Esophagus muscularis mucosa (tissue), 4 donors: ENCODE data around the gene GCN1.

Source experiments
- EP300 ChIP-seq: sonication (generic); formaldehyde crosslinking; IDR thresholded peaks from one replicate; pipeline ENCODE4 v1.6.1; 2017; ENCODE audit warnings: antibody characterized with exemption
- POLR2A ChIP-seq: fragments of 450-650 bp; IDR thresholded peaks from one replicate; pipeline ENCODE4 v1.6.1; 2017; ENCODE audit warnings: antibody characterized with exemption, moderate library complexity, mild to moderate bottlenecking, low read depth
- POLR2AphosphoS5 ChIP-seq, 2 donors: sonication (generic); formaldehyde crosslinking; IDR thresholded peaks; one replicate each; pipeline ENCODE4 v1.6.1; 2017; ENCODE audit warnings: antibody characterized with exemption in 2 of 2
- TF ChIP-seq, protein P1 (sequence below), 3 experiments: fragments of 200-600 bp in 2 of 3; fragments of 450-650 bp in 1 of 3; sonication (generic) in 2 of 3; IDR thresholded peaks; one replicate each; pipeline ENCODE4 v1.5.1; 2017 to 2019; ENCODE audit warnings: antibody characterized with exemption in 3 of 3, mild to moderate bottlenecking in 2 of 3, moderate library complexity in 1 of 3

DNA sequence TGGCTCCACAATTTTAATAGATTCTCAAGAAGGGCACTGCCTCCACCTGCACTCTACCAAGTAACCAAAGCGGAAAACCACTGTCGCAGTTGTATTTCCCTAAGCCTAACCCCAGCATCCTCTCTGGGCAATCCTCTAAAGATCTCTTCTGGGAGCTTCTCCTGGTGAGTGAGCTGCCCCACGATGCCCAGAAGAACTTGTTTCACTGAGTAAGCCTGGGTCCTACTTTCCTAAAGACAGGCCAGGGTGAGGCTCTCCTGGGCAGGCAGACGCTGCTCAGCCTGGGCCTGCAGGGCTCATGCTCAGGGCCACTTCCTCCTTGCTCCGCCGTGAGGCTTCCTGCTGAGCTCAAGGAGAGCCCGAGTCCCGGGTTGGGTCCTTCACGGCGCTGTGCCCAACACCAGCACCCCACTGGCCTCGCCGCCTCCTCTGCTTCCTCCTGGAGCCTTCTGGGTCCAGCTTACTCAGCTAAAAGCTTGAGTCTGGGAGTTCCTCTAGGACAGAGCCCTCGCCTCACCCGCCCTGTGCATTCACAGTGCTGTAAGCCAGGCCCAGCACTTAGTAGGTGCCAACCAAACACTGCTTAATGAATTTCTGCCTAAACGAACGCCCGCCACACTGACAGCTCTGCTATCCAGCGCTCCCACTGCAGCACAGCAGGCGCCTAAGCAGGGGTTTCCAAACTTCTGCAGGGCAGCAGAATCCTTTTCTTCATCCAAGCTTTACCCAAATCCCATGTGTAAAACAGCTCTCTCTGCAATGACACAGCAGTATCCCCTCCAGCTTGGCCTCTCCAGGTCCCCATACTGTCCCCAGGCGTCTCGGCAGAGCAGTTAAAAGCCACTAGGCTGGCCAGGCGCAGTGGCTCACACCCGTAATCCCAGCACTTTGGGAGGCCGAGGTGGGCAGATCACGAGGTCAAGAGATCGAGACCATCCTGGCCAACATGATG lies 83.7 kb downstream of the GCN1 start:
- TF ChIP-seq POLR2A, result no peak
- TF ChIP-seq, protein P1, sequence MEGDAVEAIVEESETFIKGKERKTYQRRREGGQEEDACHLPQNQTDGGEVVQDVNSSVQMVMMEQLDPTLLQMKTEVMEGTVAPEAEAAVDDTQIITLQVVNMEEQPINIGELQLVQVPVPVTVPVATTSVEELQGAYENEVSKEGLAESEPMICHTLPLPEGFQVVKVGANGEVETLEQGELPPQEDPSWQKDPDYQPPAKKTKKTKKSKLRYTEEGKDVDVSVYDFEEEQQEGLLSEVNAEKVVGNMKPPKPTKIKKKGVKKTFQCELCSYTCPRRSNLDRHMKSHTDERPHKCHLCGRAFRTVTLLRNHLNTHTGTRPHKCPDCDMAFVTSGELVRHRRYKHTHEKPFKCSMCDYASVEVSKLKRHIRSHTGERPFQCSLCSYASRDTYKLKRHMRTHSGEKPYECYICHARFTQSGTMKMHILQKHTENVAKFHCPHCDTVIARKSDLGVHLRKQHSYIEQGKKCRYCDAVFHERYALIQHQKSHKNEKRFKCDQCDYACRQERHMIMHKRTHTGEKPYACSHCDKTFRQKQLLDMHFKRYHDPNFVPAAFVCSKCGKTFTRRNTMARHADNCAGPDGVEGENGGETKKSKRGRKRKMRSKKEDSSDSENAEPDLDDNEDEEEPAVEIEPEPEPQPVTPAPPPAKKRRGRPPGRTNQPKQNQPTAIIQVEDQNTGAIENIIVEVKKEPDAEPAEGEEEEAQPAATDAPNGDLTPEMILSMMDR (IDR thresholded peaks at IDR 0.05), result no peak
- TF ChIP-seq POLR2AphosphoS5 (IDR thresholded peaks at IDR 0.05), result no peak
- no peak for TF ChIP-seq EP300
